GM12878 (cell line): ENCODE measurements around the gene EBP. TPM values are rescaled to one million over a fixed set of nuclear protein-coding genes. Genes with fewer than 3 reads are reported as not detected.

Source experiments
- ATF7 ChIP-seq: fragments of 450-650 bp; IDR thresholded peaks from 2 replicates; pipeline ENCODE4 v1.6.1; 2016; ENCODE audit warnings: low read depth, mild to moderate bottlenecking
- CHD2 ChIP-seq: IDR thresholded peaks from 2 replicates; pipeline ENCODE4 v1.6.1; 2011; ENCODE audit warnings: low read depth, low read length, improper control_type of control experiment, borderline replicate concordance
- ESRRA ChIP-seq: IDR thresholded peaks from 2 replicates; pipeline ENCODE4 v1.6.1; 2012; ENCODE audit warnings: mild to moderate bottlenecking, low read length, improper control_type of control experiment
- EZH2 ChIP-seq: IDR thresholded peaks from 2 replicates; pipeline ENCODE4 v1.6.1; 2012; ENCODE audit warnings: low read depth, mild to moderate bottlenecking, control low read depth, inconsistent platforms, low read length, borderline replicate concordance; ENCODE audit not compliant: control insufficient read depth
- FOS ChIP-seq: IDR thresholded peaks from 3 replicates; pipeline ENCODE4 v1.6.1; 2011; ENCODE audit warnings: borderline replicate concordance; ENCODE audit not compliant: insufficient read length; ENCODE audit errors: extremely low read depth
- FOXM1 ChIP-seq: IDR thresholded peaks from 2 replicates; pipeline ENCODE4 v1.6.1; 2012; ENCODE audit warnings: low read depth, mild to moderate bottlenecking, inconsistent platforms, low read length, moderate library complexity
- HDAC2 ChIP-seq: fragments of 200-600 bp; sonication (generic); IDR thresholded peaks from 2 replicates; pipeline ENCODE4 v1.6.1; 2017
- MEF2B ChIP-seq: fragments of 450-650 bp; IDR thresholded peaks from 2 replicates; pipeline ENCODE4 v1.6.1; 2018; ENCODE audit warnings: mild to moderate bottlenecking, moderate library complexity; ENCODE audit not compliant: partially characterized antibody, poor library complexity, severe bottlenecking
- MLLT1 ChIP-seq: fragments of 450-650 bp; IDR thresholded peaks from 2 replicates; pipeline ENCODE4 v1.6.1; 2016; ENCODE audit warnings: mild to moderate bottlenecking
- NBN ChIP-seq: fragments of 450-650 bp; IDR thresholded peaks from 2 replicates; pipeline ENCODE4 v1.6.1; 2016
- NR2C2 ChIP-seq: IDR thresholded peaks from 2 replicates; pipeline ENCODE4 v1.6.1; 2011; ENCODE audit warnings: borderline replicate concordance, low read depth; ENCODE audit not compliant: control insufficient read depth, insufficient read length
- PAX5 ChIP-seq: IDR thresholded peaks from 2 replicates; pipeline ENCODE4 v1.6.1; 2011; ENCODE audit warnings: low read depth, low read length, borderline replicate concordance
- RAD21 ChIP-seq: IDR thresholded peaks from 2 replicates; pipeline ENCODE4 v1.6.1; 2011; ENCODE audit warnings: mild to moderate bottlenecking, low read depth, low read length, moderate library complexity; ENCODE audit not compliant: insufficient read depth
- SIN3A ChIP-seq: IDR thresholded peaks from 2 replicates; pipeline ENCODE4 v1.6.1; 2012; ENCODE audit warnings: low read depth, low read length, improper control_type of control experiment
- SMARCA5 ChIP-seq: fragments of 450-650 bp; IDR thresholded peaks from 2 replicates; pipeline ENCODE4 v1.6.1; 2017; ENCODE audit warnings: mild to moderate bottlenecking
- SMC3 ChIP-seq: IDR thresholded peaks from 2 replicates; pipeline ENCODE4 v1.6.1; 2011; ENCODE audit warnings: low read length, improper control_type of control experiment, borderline replicate concordance
- TAF1 ChIP-seq: IDR thresholded peaks from 2 replicates; pipeline ENCODE4 v1.6.1; 2011; ENCODE audit warnings: mild to moderate bottlenecking, low read depth, low read length, borderline replicate concordance
- TCF3 ChIP-seq: IDR thresholded peaks from 2 replicates; pipeline ENCODE4 v1.6.1; 2012; ENCODE audit warnings: low read depth, mild to moderate bottlenecking, low read length, borderline replicate concordance; ENCODE audit not compliant: insufficient read depth
- YY1 ChIP-seq: IDR thresholded peaks from 2 replicates; pipeline ENCODE4 v1.6.1; 2011; ENCODE audit warnings: low read depth, mild to moderate bottlenecking, low read length
- ZBTB11 ChIP-seq: fragments of 450-650 bp; formaldehyde crosslinking; IDR thresholded peaks from 2 replicates; pipeline ENCODE4 v1.5.0; 2022; ENCODE audit warnings: mild to moderate bottlenecking, missing genetic modification characterization
- ZNF24 ChIP-seq: fragments of 450-650 bp; IDR thresholded peaks from 2 replicates; pipeline ENCODE4 v1.6.1; 2017; ENCODE audit warnings: antibody characterized with exemption, mild to moderate bottlenecking
- ZNF592 ChIP-seq: fragments of 450-650 bp; IDR thresholded peaks from 2 replicates; pipeline ENCODE4 v1.6.1; 2017; ENCODE audit warnings: mild to moderate bottlenecking, moderate library complexity
- polyA plus RNA-seq, 11 experiments: library from polyadenylated mRNA; depleted of rRNA in 4 of 11; unstranded in 6 of 11; stranded (reverse) in 5 of 11; fragments of >200 nt; fragmentation: Nextera tagmentation in 4 of 11; fragmentation: Illumina TruSeq in 1 of 11; extraction: Ambion mirVana in 4 of 11; extraction: Trizol in 1 of 11; gene quantifications; 1 replicate in 1 of 11; 2 replicates in 10 of 11; pipeline versions ENCODE4 v1.2.1 to v1.2.3, GENCODE V29; 2011 to 2016; ENCODE audit warnings: inconsistent platforms in 2 of 11, missing spikeins in 2 of 11, low read depth in 1 of 11
- total RNA-seq, 4 experiments: library from RNA; depleted of rRNA in 3 of 4; stranded (reverse); fragments of >200 nt in 3 of 4; fragmentation: Illumina TruSeq in 1 of 4; extraction: Trizol in 1 of 4; gene quantifications; 2 replicates each; pipeline versions ENCODE4 v1.2.1 to v1.2.3, GENCODE V29; 2013 to 2021

EBP gene
- total and polyA plus RNA-seq, 10 of the 15 experiments (the other 5 are each of a cell fraction or from before 2014, with no cell fraction given), result 125 to 628 (median 180) TPM

DNA sequence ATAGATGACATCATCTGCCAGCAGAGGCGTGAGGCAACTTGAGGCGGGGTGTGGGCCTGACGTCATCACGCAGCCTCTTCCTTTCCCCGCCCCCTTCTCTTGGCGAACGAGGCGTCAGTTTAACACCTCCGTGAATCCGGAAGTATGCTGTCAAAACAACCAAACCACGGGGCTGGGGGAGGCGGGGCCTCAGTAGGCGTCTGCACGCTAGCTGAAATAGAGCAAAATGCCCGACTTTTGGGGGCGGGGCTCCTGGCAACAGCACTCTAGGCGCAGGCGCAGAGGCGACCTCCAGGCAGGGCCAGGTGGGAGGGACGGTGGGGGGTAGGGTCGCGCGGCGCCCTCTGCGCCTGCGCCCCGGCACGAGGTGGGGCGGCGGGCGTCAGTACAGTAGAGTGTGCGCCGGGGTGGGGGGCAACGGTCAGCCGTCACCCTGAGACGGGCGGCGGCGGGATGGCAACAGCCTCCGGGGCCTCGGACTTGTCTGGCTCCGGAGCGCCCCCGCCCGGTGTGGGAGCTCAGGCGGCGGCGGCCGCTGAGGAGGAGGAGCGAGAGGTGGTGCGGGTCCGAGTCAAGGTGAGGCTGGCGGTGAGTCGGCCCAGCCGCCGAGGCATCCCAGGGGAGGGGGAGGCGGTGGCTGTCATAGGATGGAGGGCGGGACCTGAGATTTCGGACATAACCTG is 17.9 kb downstream of the EBP start, which contains the start of gene TBC1D25 (continued):
- no peak for TF ChIP-seq MLLT1
- TF ChIP-seq ZNF592, result no peak
- peak; percentile 32 for TF ChIP-seq MEF2B
- peak; percentile 76 for TF ChIP-seq YY1
- no peak for TF ChIP-seq PAX5
- TF ChIP-seq FOXM1, result no peak
- 0 out of 2 replicates have a peak, but pooled peaks have one; percentile 34 for TF ChIP-seq CHD2
- no peak for TF ChIP-seq EZH2
- TF ChIP-seq SMARCA5, result peak; percentile 61; the same call in 1 of the 2 replicates
- TF ChIP-seq SMC3, result no peak
- no peak for TF ChIP-seq ZNF24
- no peak for TF ChIP-seq TAF1
- no peak for TF ChIP-seq FOS
- no peak for TF ChIP-seq RAD21
- no peak for TF ChIP-seq SIN3A
- no peak for TF ChIP-seq NR2C2
- peak; percentile 100 for TF ChIP-seq ATF7
- TF ChIP-seq NBN, result peak; percentile 77
- TF ChIP-seq ZBTB11, result no peak
- TF ChIP-seq HDAC2, result no peak
- TF ChIP-seq ESRRA, result no peak
- no peak for TF ChIP-seq TCF3
